ENCODE results near the gene RADX. TPM values are rescaled to one million over a fixed set of nuclear protein-coding genes. Genes with fewer than 3 reads are reported as not detected.

The RADX gene
- total and polyA plus RNA-seq, 2 donors (not counting 3 experiments of a cell fraction or from before 2014, with no cell fraction given) = 0.12 TPM; not detected in 1

- FAIRE-seq = no peak
- POLR2A ChIA-PET = no interaction called here
Observed at GRCh38 chrX:106612393-106612763, 600 bp downstream of the RADX start.

More at GRCh38 chrX:106612393-106612763, 600 bp downstream of the RADX start:
- H4K20me1 ChIP-seq (replicated peaks; ENCODE audit: control insufficient read depth, extremely low read depth, insufficient read depth, low read length) = no peaks in the 10 kb centered on the region
- no peaks in the 10 kb centered on the region for H3K9me1 ChIP-seq (replicated peaks; ENCODE audit: control insufficient read depth, extremely low read depth, insufficient read depth, low read length)
- BruUV-seq (replicated peaks) = no TSS peak
- peak overlapping the region; percentile 89 for H2AFZ ChIP-seq (ENCODE audit: low read depth, low read length)
- peaks cover 3% of the 10 kb centered on the region for H3K4me1 ChIP-seq (ENCODE audit: control insufficient read depth, extremely low read depth, insufficient read depth, low read length)
- H3K9ac ChIP-seq (replicated peaks; ENCODE audit: extremely low read depth, insufficient read depth, low read length) = no peak overlapping the region
- H3K9me3 ChIP-seq (replicated peaks; ENCODE audit: control insufficient read depth, insufficient read depth, low read length) = no peaks in the 10 kb centered on the region
- no peaks in the 10 kb centered on the region for H3K36me3 ChIP-seq (ENCODE audit: control insufficient read depth in 2 of 2, extremely low read depth in 1 of 2, insufficient read depth in 2 of 2, low read length in 2 of 2)
- CTCF ChIA-PET = interaction anchor here (1.1 kb wide), 1 partner anchor 8 kb away, joined by 7 read pairs; no protein-coding TSS in a partner anchor
- H3K27me3 ChIP-seq (ENCODE audit: control insufficient read depth in 2 of 2, insufficient read depth in 2 of 2, low read length in 2 of 2) = peaks cover 2 to 10% of the 10 kb centered on the region in 2 experiments
- peak overlapping the region in 1 of 3 experiments; percentile 30 for H3K4me3 ChIP-seq (replicated peaks in 1 of 3; ENCODE audit: insufficient read depth in 1 of 3, low read depth in 1 of 3, low read length in 3 of 3)
- no peak for TF ChIP-seq MYC (IDR thresholded peaks at IDR 0.05; ENCODE audit: low read depth, low read length)
- TF ChIP-seq GATA2 (IDR thresholded peaks at IDR 0.05; ENCODE audit: insufficient read depth, insufficient read length, low read depth, low read length) = no peak
- TF ChIP-seq POLR2AphosphoS5 (IDR thresholded peaks at IDR 0.05; ENCODE audit: insufficient read depth, low read depth, low read length) = no peak
- no peak for TF ChIP-seq FOS (IDR thresholded peaks at IDR 0.05; ENCODE audit: borderline replicate concordance, insufficient read depth, low read length)
- TF ChIP-seq EZH2 (IDR thresholded peaks at IDR 0.05; ENCODE audit: borderline replicate concordance, low read depth, low read length, severe bottlenecking) = no peak
- no peak for TF ChIP-seq MAX (IDR thresholded peaks at IDR 0.05; ENCODE audit: insufficient read depth, insufficient read length)
- no peak for TF ChIP-seq POLR2A (IDR thresholded peaks at IDR 0.05; ENCODE audit: low read depth, low read length)
- no peak for TF ChIP-seq JUN (IDR thresholded peaks at IDR 0.05; ENCODE audit: borderline replicate concordance, insufficient read depth, insufficient read length, low read depth)
- TF ChIP-seq, protein P1, sequence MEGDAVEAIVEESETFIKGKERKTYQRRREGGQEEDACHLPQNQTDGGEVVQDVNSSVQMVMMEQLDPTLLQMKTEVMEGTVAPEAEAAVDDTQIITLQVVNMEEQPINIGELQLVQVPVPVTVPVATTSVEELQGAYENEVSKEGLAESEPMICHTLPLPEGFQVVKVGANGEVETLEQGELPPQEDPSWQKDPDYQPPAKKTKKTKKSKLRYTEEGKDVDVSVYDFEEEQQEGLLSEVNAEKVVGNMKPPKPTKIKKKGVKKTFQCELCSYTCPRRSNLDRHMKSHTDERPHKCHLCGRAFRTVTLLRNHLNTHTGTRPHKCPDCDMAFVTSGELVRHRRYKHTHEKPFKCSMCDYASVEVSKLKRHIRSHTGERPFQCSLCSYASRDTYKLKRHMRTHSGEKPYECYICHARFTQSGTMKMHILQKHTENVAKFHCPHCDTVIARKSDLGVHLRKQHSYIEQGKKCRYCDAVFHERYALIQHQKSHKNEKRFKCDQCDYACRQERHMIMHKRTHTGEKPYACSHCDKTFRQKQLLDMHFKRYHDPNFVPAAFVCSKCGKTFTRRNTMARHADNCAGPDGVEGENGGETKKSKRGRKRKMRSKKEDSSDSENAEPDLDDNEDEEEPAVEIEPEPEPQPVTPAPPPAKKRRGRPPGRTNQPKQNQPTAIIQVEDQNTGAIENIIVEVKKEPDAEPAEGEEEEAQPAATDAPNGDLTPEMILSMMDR (IDR thresholded peaks at IDR 0.05; ENCODE audit: extremely low read depth in 1 of 2, insufficient read depth in 1 of 2, low read depth in 1 of 2, low read length in 2 of 2) = no peak
- H3K27ac ChIP-seq (ENCODE audit: insufficient read depth, low read depth, low read length) = no peak overlapping the region
- no peak for DNase-seq (ENCODE audit: low read depth, low spot score)
- H3K79me2 ChIP-seq (ENCODE audit: control insufficient read depth, insufficient read depth, low read length) = no peaks in the 10 kb centered on the region
- intact Hi-C loops (cut with micrococcal nuclease) (loop anchor here (10.0 kb wide), 1 partner anchor 128 kb away; no protein-coding TSS in a partner anchor), dilution Hi-C loops (cut with MboI; ENCODE audit: extremely low pct_ligation_motif_present, low sequenced_read_pairs) (no loop called here)
- peak overlapping the region; percentile 61 for H3K4me2 ChIP-seq (ENCODE audit: insufficient read depth, low read length)

Data from endothelial cell of umbilical vein (primary cell).